ENCODE results near the gene TMEM175.
A peak's percentile ranks its signal among the peaks of the same experiment; 100 is the strongest.
"Not testable (repeated sequence)": the region's sequence is repeated elsewhere in the genome, so short reads cannot be mapped to it uniquely, and the experiment has no call there.

TMEM175 gene

GRCh38 chr4:970046-970745 is 37.9 kb downstream of the TMEM175 start:
- DNase-seq (ENCODE audit: low read depth in 1 of 2, low spot score in 1 of 2), result no peak

- no peak for DNase-seq (ENCODE audit: low read depth in 1 of 2, low spot score in 1 of 2)
Measured at GRCh38 chr4:970854-971520, 38.7 kb downstream of the TMEM175 start.

GRCh38 chr4:971666-972500 is 39.6 kb downstream of the TMEM175 start:
- no peak for DNase-seq (ENCODE audit: low read depth in 1 of 2, low spot score in 1 of 2)

- peak; percentile 22 to 55 for DNase-seq (ENCODE audit: low read depth in 1 of 2, low spot score in 1 of 2)
Measured at GRCh38 chr4:972651-973424, 40.6 kb downstream of the TMEM175 start.

- peak; percentile 78 to 88 for DNase-seq (ENCODE audit: low read depth in 1 of 2, low spot score in 1 of 2)
Measured at GRCh38 chr4:973431-974397, 41.5 kb downstream of the TMEM175 start, which contains the start of gene DGKQ. Gene DGKQ, minus strand, starts transcription at chr4:973569. Its CDS starts 87 bp downstream, at chr4:973482.

GRCh38 chr4:974668-975067 is 42.4 kb downstream of the TMEM175 start:
- no peak for DNase-seq (ENCODE audit: low read depth in 1 of 2, low spot score in 1 of 2)

- DNase-seq (ENCODE audit: low read depth in 1 of 2, low spot score in 1 of 2), result not testable (repeated sequence)
Measured at GRCh38 chr4:976016-976415, 43.8 kb downstream of the TMEM175 start.

- DNase-seq (ENCODE audit: low read depth in 1 of 2, low spot score in 1 of 2), result no peak
Measured at GRCh38 chr4:978957-979701, 46.9 kb downstream of the TMEM175 start.

- DNase-seq (ENCODE audit: low read depth in 1 of 2, low spot score in 1 of 2), result no peak
Measured at GRCh38 chr4:982291-982690, 50.0 kb downstream of the TMEM175 start.

- DNase-seq (ENCODE audit: low read depth in 1 of 2, low spot score in 1 of 2), result no peak
Measured at GRCh38 chr4:982814-983213, 50.6 kb downstream of the TMEM175 start.

GRCh38 chr4:984336-985054 is 52.2 kb downstream of the TMEM175 start:
- no peak for DNase-seq (ENCODE audit: low read depth in 1 of 2, low spot score in 1 of 2)

- DNase-seq (ENCODE audit: low read depth in 1 of 2, low spot score in 1 of 2), result peak; percentile 49 to 56
Measured at GRCh38 chr4:985123-985830, 53.0 kb downstream of the TMEM175 start.

GRCh38 chr4:986428-986878 is 54.2 kb downstream of the TMEM175 start:
- DNase-seq (ENCODE audit: low read depth in 1 of 2, low spot score in 1 of 2), result no peak

- peak; percentile 71 to 79 for DNase-seq (ENCODE audit: low read depth in 1 of 2, low spot score in 1 of 2)
Measured at GRCh38 chr4:986879-987623, 54.8 kb downstream of the TMEM175 start, which contains the start of gene IDUA. Gene IDUA, plus strand, starts transcription at chr4:987044. Its CDS starts 41 bp downstream, at chr4:987085.

- no peak for DNase-seq (ENCODE audit: low read depth in 1 of 2, low spot score in 1 of 2)
Measured at GRCh38 chr4:987624-988513, 55.6 kb downstream of the TMEM175 start.
